Ovary (tissue), 3 donors: ENCODE data around the gene CLMN.

Experiments
- CTCF ChIP-seq, 3 donors: fragments of 450-650 bp in 2 of 3; fragments of 200-600 bp in 1 of 3; IDR thresholded peaks; one replicate each; pipeline versions ENCODE4 v1.5.1 to v1.8.0; 2016 to 2022; ENCODE audit warnings: antibody characterized with exemption in 3 of 3, mild to moderate bottlenecking in 1 of 3
- EP300 ChIP-seq: sonication (generic); formaldehyde crosslinking; IDR thresholded peaks from one replicate; pipeline ENCODE4 v1.6.1; 2017; ENCODE audit warnings: antibody characterized with exemption
- POLR2A ChIP-seq: fragments of 450-650 bp; IDR thresholded peaks from one replicate; pipeline ENCODE4 v1.6.1; 2017; ENCODE audit warnings: antibody characterized with exemption, mild to moderate bottlenecking, moderate library complexity
- donor health status: DM: no; HTN: no; CAD: no.

GRCh38 chr14:95245334-95245733 lies 74.4 kb downstream of the CLMN start:
- TF ChIP-seq POLR2A (no peak), CTCF (IDR thresholded peaks at IDR 0.05) (no peak), EP300 (no peak)
